ENCODE data around the gene TRAF7.

TRAF7 gene

GRCh38 chr16:2181952-2182351, 26.4 kb downstream of the TRAF7 start:
- no peak for DNase-seq (ENCODE audit: low read depth, low spot score)

GRCh38 chr16:2183671-2184070, 28.1 kb downstream of the TRAF7 start:
- DNase-seq (ENCODE audit: low read depth, low spot score), result no peak

- DNase-seq (ENCODE audit: low read depth, low spot score), result no peak
These were observed 28.8 kb downstream of the TRAF7 start for GRCh38 chr16:2184346-2184745.

- no peak for DNase-seq (ENCODE audit: low read depth, low spot score)
These were observed 29.4 kb downstream of the TRAF7 start for GRCh38 chr16:2184962-2185361.

- no peak for DNase-seq (ENCODE audit: low read depth, low spot score)
These were observed 30.5 kb downstream of the TRAF7 start for GRCh38 chr16:2186064-2186463.

- DNase-seq (ENCODE audit: low read depth, low spot score), result no peak
These were observed 30.9 kb downstream of the TRAF7 start for GRCh38 chr16:2186505-2186904.

- no peak for DNase-seq (ENCODE audit: low read depth, low spot score)
These were observed 31.6 kb downstream of the TRAF7 start for GRCh38 chr16:2187212-2187611.

GRCh38 chr16:2188395-2188794, 32.8 kb downstream of the TRAF7 start:
- DNase-seq (ENCODE audit: low read depth, low spot score), result no peak

- no peak for DNase-seq (ENCODE audit: low read depth, low spot score)
These were observed 33.8 kb downstream of the TRAF7 start for GRCh38 chr16:2189252-2189893.

- no peak for DNase-seq (ENCODE audit: low read depth, low spot score)
These were observed 34.5 kb downstream of the TRAF7 start for GRCh38 chr16:2190002-2190658.

GRCh38 chr16:2190659-2191445, 35.3 kb downstream of the TRAF7 start:
- no peak for DNase-seq (ENCODE audit: low read depth, low spot score)

GRCh38 chr16:2191446-2191706, 35.8 kb downstream of the TRAF7 start:
- DNase-seq (ENCODE audit: low read depth, low spot score), result no peak

GRCh38 chr16:2194166-2194834, 38.7 kb downstream of the TRAF7 start:
- DNase-seq (ENCODE audit: low read depth, low spot score), result no peak

- DNase-seq (ENCODE audit: low read depth, low spot score), result no peak
These were observed 39.3 kb downstream of the TRAF7 start for GRCh38 chr16:2194852-2195321.

- DNase-seq (ENCODE audit: low read depth, low spot score), result no peak
These were observed 40.0 kb downstream of the TRAF7 start for GRCh38 chr16:2195322-2196161.

GRCh38 chr16:2196162-2196980, 40.8 kb downstream of the TRAF7 start, which contains the start of gene CASKIN1:
Gene CASKIN1, minus strand, starts transcription at chr16:2196605. Its CDS starts 173 bp downstream, at chr16:2196432.
- no peak for DNase-seq (ENCODE audit: low read depth, low spot score)

- no peak for DNase-seq (ENCODE audit: low read depth, low spot score)
These were observed 41.5 kb downstream of the TRAF7 start for GRCh38 chr16:2196981-2197511.

GRCh38 chr16:2197765-2198164, 42.2 kb downstream of the TRAF7 start:
- no peak for DNase-seq (ENCODE audit: low read depth, low spot score)

- no peak for DNase-seq (ENCODE audit: low read depth, low spot score)
These were observed 42.7 kb downstream of the TRAF7 start for GRCh38 chr16:2198283-2198682.

- DNase-seq (ENCODE audit: low read depth, low spot score), result no peak
These were observed 43.5 kb downstream of the TRAF7 start for GRCh38 chr16:2199095-2199494.

Measured in activated CD4-positive, CD25-positive, alpha-beta regulatory T cell treated with anti-CD3 and anti-CD28 coated beads, Interleukin-2, amount 50 U/mL, for 16 hours (primary cell).